ENCODE data around the gene MCM7. TPM values are rescaled to one million over a fixed set of nuclear protein-coding genes. Genes with fewer than 3 reads are reported as not detected.
A peak's percentile ranks its signal among the peaks of the same experiment; 100 is the strongest.

Gene MCM7
- total RNA-seq, 1 donor from 2014 or later, result 25.4 TPM

DNA sequence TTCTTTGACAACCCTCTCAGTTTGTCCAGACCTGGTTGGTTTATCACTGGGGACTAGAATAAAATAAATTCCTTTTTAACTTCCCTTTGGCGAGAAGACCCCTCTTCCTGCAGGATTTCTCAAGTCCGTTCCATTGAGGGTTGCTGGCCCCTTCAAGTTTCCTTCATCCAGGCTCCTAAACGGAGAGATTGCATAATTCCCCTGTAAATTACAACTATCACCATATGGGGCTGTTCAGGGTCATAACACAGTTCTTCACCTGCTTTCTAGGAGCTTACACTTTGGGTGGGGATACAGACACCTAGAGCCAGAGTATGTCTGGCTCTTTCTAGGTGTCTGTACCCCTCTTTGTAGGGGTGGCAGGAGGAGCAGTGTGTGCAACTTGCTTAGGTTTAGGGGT is 15.7 kb downstream of the MCM7 start:
- ATAC-seq, result no peak
- DNase-seq (ENCODE audit: missing footprints), result no peak
- intact Hi-C loops (cut with DNase I), result loop anchor here (10.0 kb wide), 1 partner anchor 171 kb away; the partner anchor contains the start of gene TRIM4

DNA sequence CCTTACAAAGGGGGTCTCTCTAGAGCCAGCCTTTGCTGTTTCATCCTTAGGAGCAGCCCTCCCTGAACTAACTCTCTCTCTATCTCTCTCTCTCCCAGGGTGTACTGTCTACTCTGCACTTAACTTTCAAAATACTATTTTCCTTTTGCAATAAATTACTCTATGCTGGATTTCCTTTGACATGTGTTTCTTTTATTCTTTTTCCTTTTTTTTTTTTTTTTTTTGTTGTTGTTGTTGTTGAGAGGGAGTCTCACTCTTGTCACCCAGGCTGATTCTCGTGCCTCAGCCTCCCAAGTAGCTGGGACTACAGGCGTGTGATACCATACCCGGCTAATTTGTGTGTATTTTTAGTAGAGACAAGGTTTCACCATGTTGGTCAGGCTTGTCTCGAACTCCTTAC is 18.2 kb downstream of the MCM7 start:
- no peak for ATAC-seq
- intact Hi-C loops (cut with DNase I), result loop anchor here (1.0 to 10.0 kb wide), 3 partner anchors 17 to 168 kb away; partner anchors contain the start of gene TRIM4
- no peak for DNase-seq (ENCODE audit: missing footprints)

DNA sequence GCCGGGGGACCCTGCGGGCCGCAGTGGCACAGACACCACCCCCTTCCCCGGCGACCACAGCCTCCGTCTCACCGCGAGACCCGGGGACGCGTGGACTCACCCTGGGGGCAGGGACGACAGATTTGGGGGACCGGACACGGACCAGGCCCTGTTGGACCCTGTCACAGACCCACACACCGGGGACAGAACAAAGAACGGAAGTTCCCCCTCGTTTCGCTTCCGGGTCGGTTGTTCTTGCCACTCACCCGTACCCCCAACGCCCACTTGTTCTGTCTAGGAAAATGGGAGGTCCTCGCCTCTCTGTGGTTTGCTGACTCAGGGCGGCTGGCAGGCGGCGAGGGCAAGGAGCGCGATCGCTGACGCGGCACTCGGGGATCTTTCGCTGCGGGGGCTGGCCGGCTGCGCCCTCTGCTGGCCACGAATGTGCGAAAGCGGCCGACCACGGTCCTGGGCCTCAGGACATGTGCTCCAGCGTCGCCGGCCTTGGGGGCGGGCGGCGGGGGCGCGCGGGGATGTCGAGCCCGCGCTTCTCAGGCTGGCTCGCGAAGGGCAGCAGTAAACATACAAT is 19.6 kb downstream of the MCM7 start, which contains the start of gene ZNF3:
Gene ZNF3 (minus strand): TSS at position 189 of the 568 bp plus-strand sequence. CDS start 4,366 bp downstream, outside the sequence.
- peak; percentile 98 for DNase-seq (ENCODE audit: missing footprints)
- intact Hi-C loops (cut with DNase I), result loop anchor here (1.0 to 10.0 kb wide), 4 partner anchors 19 to 167 kb away; partner anchors contain the start of genes TRIM4 and ZSCAN21
- ATAC-seq, result peak; percentile 97

DNA sequence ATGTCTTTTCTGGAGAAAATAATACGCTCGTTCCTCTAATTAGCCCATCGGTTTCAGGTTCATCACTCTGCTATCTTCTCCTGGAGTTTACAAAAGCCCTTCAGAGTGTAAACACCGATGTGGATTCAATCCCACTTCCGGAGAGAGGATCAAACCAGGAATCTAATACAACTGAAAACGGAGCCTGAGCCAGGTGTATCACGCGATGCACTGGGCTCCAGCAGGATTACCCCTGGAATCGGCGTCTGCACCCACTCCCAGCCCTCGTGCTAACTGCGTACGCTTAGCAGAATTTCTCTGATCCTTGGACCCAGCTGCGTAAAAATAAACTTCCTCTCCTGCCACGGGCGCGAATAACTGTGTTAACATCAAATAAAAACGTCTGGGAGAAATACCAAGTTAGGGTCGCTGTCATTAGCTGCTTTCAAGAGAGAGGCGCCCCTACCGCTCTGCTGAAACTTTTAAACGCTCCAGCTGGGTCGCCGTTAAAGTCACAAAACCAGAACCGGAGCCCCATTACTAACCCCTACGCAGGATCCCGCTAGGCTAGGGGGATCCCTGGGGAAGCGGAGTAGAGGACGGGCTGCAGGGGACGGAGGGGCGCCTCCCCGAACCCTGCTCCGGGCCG is 20.2 kb downstream of the MCM7 start:
- DNase-seq (ENCODE audit: missing footprints), result no peak
- intact Hi-C loops (cut with DNase I), result loop anchor here (2.0 to 10.0 kb wide), 3 partner anchors 32 to 166 kb away; partner anchors contain the start of genes TRIM4 and ZSCAN21
- no peak for ATAC-seq

DNA sequence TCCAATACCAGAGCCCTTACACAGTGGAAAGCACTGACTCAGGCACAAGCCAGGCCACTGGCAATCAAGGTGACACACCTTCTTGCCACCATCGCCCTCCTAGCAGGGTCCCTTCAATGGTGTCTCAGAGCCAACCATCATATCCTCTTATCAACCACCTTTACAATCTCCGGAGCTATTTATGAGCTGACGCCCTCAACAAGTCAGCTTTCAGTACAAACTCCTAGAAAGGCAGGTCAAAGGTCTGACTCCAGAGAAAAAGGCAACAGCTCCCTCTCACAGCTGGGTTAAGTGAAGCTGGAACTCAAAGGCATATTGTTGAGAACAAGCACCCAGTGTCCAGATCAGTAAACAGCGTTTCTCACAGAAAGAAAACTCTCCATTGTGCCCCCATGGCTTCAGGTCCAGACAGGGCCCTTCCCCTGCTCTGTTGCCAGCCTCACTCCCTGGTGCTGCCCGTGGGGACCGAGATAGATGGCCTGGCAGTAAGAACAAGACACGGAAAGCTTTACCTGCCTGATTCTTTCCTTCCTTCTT is 22.1 kb downstream of the MCM7 start:
- no peak for ATAC-seq
- intact Hi-C loops (cut with DNase I), result no loop called here
- no peak for DNase-seq (ENCODE audit: missing footprints)

DNA sequence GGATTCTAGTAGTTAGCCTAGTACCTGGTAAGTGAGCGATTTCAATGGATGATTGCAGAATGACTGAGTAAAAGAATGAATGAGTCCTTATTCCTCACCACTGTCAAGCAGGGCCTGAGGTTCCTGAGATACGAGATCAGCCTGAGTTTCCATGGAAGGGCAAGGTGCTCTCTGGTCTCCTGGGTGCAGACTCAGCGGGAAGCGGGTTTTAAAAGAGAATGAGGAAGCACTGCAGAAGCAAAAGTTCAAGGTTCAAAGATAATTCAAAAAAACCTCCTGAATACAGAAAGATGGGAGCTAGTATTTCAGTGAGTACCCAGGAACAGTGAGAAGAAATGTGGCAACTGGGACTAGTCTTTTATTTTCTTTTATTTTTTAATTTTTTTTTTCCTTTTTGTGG is 24.0 kb downstream of the MCM7 start:
- DNase-seq (ENCODE audit: missing footprints), result no peak
- intact Hi-C loops (cut with DNase I), result no loop called here
- ATAC-seq, result no peak

DNA sequence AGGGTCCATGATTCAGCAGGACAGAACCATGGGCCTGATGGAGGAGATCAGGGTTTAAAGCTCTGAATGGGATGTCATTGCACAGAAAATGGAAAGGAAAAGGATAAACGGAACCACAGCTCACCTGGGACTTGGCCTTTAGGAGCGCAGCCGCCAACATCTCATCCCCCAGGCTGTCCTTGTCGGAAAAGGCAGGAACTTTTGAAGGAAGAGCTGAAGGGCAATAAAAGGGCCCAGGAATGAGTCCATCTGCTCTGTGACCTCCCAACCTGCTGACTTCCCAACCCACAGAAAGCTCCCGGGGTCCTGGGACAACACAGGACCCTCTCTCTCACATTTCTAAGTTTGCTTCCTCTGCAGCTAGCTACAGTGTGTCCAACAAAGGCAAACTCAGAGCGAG is 25.8 kb downstream of the MCM7 start:
- no peak for ATAC-seq

DNA sequence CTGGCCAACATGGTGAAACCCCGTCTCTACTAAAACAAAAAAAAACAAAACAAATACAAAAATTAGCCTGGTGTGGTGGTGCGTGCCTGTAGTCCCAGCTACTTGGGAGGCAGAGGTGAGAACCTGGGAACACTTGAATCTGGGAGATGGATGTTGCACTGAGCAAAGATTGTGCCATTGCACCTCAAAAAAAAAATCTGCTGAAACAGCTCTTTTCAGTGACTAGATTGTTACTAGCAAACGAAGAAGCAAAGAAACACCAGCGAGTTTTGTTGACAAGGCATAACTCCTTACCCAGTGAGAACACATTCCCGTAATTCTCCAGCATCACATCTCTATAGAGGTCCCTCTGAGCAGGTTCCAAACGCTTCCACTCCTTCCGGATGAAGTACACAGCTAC is 26.4 kb downstream of the MCM7 start:
- intact Hi-C loops (cut with DNase I), result no loop called here
- no peak for ATAC-seq
- no peak for DNase-seq (ENCODE audit: missing footprints)

More for the DNA sequence above, 25.8 kb downstream of the MCM7 start:
- DNase-seq (ENCODE audit: missing footprints), result no peak
- intact Hi-C loops (cut with DNase I), result no loop called here

DNA sequence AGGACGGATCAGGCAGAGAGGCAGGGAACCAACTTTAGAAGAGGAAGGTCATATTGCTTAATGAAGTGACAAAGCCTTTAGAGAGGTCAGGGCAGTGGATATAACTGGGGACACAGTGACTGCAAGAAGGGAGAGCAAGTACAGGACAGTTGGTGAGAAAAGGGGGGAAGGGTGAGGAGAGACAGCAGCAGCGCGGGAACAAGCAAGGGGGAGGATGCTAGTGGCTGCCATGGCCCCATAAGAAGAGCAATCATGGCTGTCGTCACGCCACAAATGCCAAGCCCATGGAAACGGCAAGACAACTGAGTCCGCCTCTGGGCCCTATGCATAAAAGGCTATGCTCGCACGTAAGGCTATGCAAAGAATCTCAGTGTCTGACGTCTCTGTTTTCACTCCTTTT is 28.7 kb downstream of the MCM7 start:
- intact Hi-C loops (cut with DNase I), result no loop called here
- ATAC-seq, result no peak

DNA sequence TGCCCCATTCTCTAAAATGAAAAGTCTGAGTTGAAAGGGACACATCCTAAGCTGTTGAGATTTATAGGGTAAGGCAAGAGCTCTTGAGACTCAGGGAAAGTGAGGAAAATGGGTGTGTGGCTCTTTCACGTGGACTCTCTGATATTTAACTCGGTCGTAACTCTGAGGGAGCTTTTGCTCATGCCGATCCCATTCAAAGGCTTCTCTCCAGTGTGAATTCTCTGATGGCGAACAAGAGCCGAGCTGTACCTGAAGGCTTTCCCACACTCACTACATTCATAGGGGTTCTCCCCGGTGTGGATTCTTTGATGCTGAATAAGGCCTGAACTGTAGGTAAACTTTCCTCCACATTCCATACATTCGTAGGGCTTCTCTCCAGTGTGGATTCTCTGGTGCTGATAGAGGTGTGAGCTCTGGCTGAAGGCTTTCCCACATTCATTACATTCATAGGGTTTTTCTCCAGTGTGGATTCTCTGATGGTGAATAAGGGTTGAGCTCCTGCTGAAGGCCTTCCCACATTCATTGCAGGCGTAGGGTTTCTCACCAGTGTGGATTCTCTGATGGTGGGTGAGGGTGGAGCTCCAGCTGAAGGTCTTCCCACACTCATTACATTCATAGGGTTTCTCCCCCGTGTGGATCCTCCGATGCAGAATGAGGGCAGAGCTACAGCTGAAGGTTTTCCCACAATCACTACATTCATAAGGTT is 30.0 kb downstream of the MCM7 start:
- DNase-seq (ENCODE audit: missing footprints) (no peak), ATAC-seq (no peak)
- intact Hi-C loops (cut with DNase I), result no loop called here

More for the DNA sequence above, 28.7 kb downstream of the MCM7 start:
- DNase-seq (ENCODE audit: missing footprints), result no peak

DNA sequence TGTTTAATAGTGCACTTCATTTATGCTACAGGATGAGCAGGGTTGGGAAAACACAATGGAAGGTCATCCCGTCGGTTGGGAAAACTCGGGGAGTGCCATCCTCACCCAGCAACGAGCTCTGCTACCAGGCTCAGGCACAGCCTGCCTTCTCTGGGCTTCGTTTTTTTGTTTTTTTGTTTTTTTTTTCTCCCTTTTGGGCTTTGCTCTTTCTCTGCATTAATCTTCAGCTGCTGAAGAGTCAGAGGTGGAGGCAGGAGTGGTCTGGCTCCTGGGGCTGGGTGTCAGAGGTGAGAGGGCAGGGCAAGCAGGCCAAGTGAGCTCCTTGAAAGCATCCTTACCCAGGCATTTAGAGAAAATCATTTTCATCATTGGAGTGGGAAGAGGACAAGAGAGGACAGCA is 31.2 kb downstream of the MCM7 start:
- DNase-seq (ENCODE audit: missing footprints), result no peak
- no peak for ATAC-seq
- intact Hi-C loops (cut with DNase I), result no loop called here

DNA sequence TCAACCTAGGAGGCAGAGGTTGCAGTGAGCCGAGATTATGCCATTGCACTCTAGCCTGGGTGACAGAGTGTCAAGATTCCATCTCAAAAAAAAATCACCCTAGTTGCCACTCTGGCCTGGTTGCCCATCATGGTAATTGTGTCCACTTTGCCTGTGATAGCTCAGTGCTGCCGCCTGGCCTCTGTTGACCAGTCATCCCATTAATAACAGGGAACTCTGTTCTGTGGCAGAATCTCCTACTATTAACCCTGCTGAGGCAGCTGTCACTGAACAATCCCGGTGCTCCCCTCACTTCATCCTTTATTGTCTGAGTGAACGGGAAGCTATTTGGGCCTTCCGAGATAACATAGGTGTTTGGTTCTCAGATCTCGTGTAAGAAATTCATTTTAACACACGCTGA is 34.2 kb downstream of the MCM7 start:
- intact Hi-C loops (cut with DNase I), result no loop called here
- ATAC-seq (no peak), DNase-seq (ENCODE audit: missing footprints) (no peak)

DNA sequence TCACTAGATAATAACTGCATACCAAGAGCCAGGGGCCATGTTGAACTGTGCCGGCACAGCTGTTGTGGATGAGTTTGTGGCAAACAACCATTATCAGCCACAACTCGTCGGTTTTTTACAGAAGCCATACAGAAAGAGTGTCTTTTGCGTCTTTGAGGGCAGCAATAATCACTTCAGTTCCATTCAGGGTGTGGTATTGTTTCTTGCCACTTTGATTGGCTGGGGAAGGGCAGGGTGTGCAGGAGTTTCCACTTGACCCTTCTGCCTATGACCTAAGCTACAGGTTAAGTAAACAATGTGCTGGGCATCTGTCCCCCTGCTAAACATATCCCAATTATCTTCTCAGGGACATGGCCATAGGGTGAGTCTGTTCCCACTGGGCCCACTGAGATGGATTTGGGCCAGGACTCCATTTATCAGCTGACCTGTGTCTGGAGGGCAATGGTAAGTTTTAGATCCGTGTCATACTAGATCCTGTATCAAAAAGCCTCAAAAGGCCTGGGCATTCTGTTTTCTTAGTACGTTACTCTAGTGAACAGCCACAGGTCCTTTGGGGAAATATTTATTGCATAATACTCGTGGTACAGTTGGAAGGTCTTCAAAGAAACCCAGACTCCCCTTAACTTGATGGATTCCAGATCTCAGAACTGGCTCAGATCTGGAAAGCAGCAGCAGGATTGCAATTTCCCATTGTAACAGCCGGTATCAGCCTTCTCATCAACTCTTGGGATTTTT is 35.6 kb downstream of the MCM7 start:
- ATAC-seq (peak; percentile 65), DNase-seq (ENCODE audit: missing footprints) (no peak)
- intact Hi-C loops (cut with DNase I), result no loop called here

DNA sequence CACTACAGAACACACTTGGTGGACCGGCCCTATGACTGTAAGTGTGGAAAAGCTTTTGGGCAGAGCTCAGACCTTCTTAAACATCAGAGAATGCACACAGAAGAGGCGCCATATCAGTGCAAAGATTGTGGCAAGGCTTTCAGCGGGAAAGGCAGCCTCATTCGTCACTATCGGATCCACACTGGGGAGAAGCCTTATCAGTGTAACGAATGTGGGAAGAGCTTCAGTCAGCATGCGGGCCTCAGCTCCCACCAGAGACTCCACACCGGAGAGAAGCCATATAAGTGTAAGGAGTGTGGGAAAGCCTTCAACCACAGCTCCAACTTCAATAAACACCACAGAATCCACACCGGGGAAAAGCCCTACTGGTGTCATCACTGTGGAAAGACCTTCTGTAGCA is 37.0 kb downstream of the MCM7 start:
- ATAC-seq, result no peak
- DNase-seq (ENCODE audit: missing footprints), result no peak
- intact Hi-C loops (cut with DNase I), result no loop called here

DNA sequence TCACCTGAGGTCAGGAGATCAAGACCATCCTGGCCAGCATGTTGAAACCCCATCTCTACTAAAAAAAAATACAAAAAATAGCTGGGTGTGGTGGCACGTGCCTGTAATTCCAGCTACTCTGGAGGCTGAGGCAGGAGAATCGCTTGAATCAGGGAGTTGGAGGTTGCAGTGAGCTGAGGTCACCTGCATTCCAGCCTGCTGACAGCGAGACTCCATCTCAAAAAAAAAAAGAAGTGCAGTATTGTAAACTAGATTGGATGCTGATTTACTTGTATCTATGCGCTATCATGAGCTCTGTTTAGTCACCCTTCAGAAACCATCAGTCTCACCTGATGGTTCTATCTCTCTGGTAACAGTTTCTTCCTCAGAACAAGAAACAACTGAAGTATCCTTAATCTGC is 37.8 kb downstream of the MCM7 start:
- intact Hi-C loops (cut with DNase I), result no loop called here
- DNase-seq (ENCODE audit: missing footprints) (no peak), ATAC-seq (no peak)

DNA sequence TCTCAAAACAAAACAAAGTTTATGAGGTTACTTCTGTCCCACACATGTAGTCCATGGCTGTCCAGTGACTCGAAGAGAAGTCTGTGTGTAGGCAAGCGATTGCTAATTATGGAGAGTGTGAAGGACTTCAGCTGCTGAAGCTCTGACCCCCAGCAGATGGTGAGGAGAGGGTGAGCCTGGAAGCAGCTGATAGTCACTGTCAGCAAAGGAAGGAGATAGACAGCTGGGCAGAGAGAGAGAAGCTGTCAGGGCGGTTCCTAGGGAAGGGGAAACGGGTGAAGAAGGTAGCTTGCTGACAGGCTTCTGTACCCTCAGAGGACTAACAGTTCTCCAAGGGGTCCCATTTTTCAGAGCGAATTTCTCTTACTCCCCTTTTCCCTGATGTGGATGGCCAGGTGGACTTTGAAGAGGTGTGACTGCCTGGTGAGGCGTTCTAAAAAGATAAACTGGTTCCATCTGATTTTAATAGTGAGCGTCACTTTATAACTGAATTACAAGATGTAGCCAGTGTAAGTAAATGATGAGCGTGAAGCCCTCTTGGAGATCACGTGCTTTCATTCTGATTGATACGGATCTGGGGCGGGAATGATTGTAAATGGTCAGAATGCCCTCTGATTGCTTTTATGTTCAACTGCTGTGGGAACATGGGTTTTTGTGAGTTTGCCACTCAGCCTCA is 39.5 kb downstream of the MCM7 start:
- intact Hi-C loops (cut with DNase I), result no loop called here
- no peak for ATAC-seq
- no peak for DNase-seq (ENCODE audit: missing footprints)

DNA sequence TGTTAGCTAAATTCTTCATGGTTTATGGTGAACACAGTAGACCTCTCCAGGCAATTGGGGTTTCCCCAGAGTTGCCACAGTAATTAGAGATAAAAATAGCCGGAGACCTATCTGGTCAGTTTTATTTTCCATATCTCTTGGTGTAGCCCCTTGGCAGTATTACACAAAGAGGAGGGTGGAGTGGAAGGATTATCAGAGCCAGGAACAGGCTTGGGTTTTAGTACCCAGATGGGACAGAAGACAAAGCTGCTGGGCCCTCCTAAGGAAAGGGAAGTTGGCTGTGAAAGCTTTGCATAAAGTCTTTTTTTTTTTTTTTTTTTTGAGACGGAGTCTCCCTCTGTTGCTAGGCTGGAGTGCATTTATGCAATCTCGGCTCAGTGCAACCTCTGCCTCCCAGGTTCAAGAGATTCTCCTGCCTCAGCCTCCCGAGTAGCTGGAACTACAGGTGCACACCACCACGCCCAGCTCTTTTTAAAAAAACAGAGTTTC is 41.9 kb downstream of the MCM7 start:
- no peak for DNase-seq (ENCODE audit: missing footprints)
- ATAC-seq, result no peak
- intact Hi-C loops (cut with DNase I), result no loop called here

DNA sequence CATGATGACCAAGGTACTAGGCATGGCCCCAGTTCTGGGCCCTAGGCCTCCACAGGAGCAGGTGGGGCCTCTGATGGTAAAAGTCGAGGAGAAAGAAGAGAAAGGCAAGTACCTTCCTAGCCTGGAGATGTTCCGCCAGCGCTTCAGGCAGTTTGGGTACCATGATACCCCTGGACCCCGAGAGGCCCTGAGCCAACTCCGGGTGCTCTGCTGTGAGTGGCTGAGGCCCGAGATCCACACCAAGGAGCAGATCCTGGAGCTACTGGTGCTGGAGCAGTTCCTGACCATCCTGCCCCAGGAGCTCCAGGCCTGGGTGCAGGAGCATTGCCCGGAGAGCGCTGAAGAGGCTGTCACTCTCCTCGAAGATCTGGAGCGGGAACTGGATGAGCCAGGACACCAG is 44.2 kb downstream of the MCM7 start:
- intact Hi-C loops (cut with DNase I), result no loop called here
- no peak for DNase-seq (ENCODE audit: missing footprints)
- ATAC-seq, result no peak

Measured in Right ventricle myocardium inferior (tissue), 1 donor.